Adrenal gland (tissue), 19 donors: ENCODE measurements around the gene MKLN1. TPM values are rescaled to one million over a fixed set of nuclear protein-coding genes. Genes with fewer than 3 reads are reported as not detected.

Experiments
- DNase-seq, 7 donors: peaks; one replicate each; pipeline ENCODE4 v3.0.0-alpha.2; 2019 to 2020
- H3K27ac ChIP-seq, 5 donors: fragments of 200-600 bp; sonication (generic) in 4 of 5; 1 replicate in 3 of 5; 2 replicates in 2 of 5; pipeline versions ENCODE4 v1.5.1 to v1.8.0; 2016 to 2020; ENCODE audit warnings: mild to moderate bottlenecking in 1 of 5
- H3K27me3 ChIP-seq: fragments of 200-600 bp; 2 replicates; pipeline ENCODE4 v1.8.0; 2021
- H3K36me3 ChIP-seq, 2 donors: fragments of 200-600 bp; replicated peaks in 1 of 2; 1 replicate in 1 of 2; 2 replicates in 1 of 2; pipeline versions ENCODE4 v1.5.1 to v1.8.0; 2018 to 2022
- H3K4me1 ChIP-seq, 2 donors: fragments of 200-600 bp; replicated peaks in 1 of 2; 1 replicate in 1 of 2; 2 replicates in 1 of 2; pipeline versions ENCODE4 v1.5.1 to v1.8.0; 2018 to 2021
- H3K4me3 ChIP-seq, 4 donors: fragments of 200-600 bp; sonication (generic) in 3 of 4; one replicate each; pipeline ENCODE4 v1.5.1; 2016 to 2018
- H3K9me3 ChIP-seq, 3 donors: fragments of 200-600 bp; sonication (generic) in 1 of 3; replicated peaks in 1 of 3; 1 replicate in 2 of 3; 2 replicates in 1 of 3; pipeline versions ENCODE4 v1.5.1 to v1.8.0; 2016 to 2021
- POLR2A ChIP-seq, 2 donors: fragments of 450-650 bp; IDR thresholded peaks; one replicate each; pipeline ENCODE4 v1.6.1; 2017; ENCODE audit warnings: antibody characterized with exemption in 2 of 2, mild to moderate bottlenecking in 2 of 2, moderate library complexity in 1 of 2
- WGBS, 4 donors: extraction: QIAGEN DNeasy Blood & Tissue Kit in 2 of 4; methylation state at CpG; one replicate each; pipeline versions ENCODE4 v1.1.5 to v1.1.7; 2013 to 2017; 5-methylcytosine and 5-hydroxymethylcytosine counted together
- intact Hi-C, 2 donors: fragments of 100-400 bp; cut with DNase I; formaldehyde crosslinking; loops; one replicate each; pipeline versions ENCODE4 v1.14.1 to v1.15.0; 2022 to 2023
- long read RNA-seq, 10 donors: library from polyadenylated mRNA in 3 of 10; unstranded in 2 of 10; stranded (forward) in 1 of 10; transcript quantifications; one replicate each; pipeline ENCODE4 v2.0.0 and lab custom pipeline, GENCODE V29; 2021 to 2026
- polyA plus RNA-seq, 3 donors: library from polyadenylated mRNA; stranded (reverse); fragments of 200-250 nt in 2 of 3; fragments of 350-450 nt in 1 of 3; fragmentation: Illumina TruSeq in 1 of 3; extraction: RNeasy Lipid Tissue Mini Kit (QIAGEN cat#74804) in 1 of 3; gene quantifications; one replicate each; pipeline ENCODE4 v1.2.3, GENCODE V29; 2013 to 2014
- total RNA-seq, 9 donors: library from RNA; depleted of rRNA in 4 of 9; stranded (reverse); fragments of >200 nt in 4 of 9; fragments of 120-200 nt in 1 of 9; fragmentation: NEBNext Ultra II Directional in 1 of 9; extraction: Animal tissue kit (Norgen Biotek cat#: 25700) in 1 of 9; gene quantifications; one replicate each; pipeline versions ENCODE4 v1.1.0 to v1.2.4, GENCODE V29; 2013 to 2023
- TF ChIP-seq, protein P1 (sequence below), 6 experiments: fragments of 450-650 bp in 4 of 6; fragments of 200-600 bp in 2 of 6; sonication (generic) in 1 of 6; IDR thresholded peaks; 1 replicate in 5 of 6; 2 replicates in 1 of 6; pipeline versions ENCODE4 v1.5.1 to v1.8.0; 2016 to 2021; ENCODE audit warnings: antibody characterized with exemption in 6 of 6, mild to moderate bottlenecking in 2 of 6, moderate library complexity in 1 of 6
- donor health status: healthy with polysubstance abuse.
- donor health status: Bipolar disorder and iron deficiency.
- donor health status: DM: yes; HTN: yes; CAD: no.
- donor health status: DM: no; HTN: no; CAD: no.
- donor health status: DM: no; HTN: no; CAD: no.
- donor health status: DM: yes; HTN: yes; CAD: no.

MKLN1 gene
- total RNA-seq, result 10 to 100 TPM; 38.0 to 81.2 (median 61.1) TPM
- 10 to 100 TPM; 20.7 to 37.6 (median 25.5) TPM for polyA plus RNA-seq
- long read RNA-seq, donor 1, partial matches to known transcripts, result 6 of 7 reads
- long read RNA-seq, donor 1, other reads (novel, unspliced or antisense), result 0 of 7 reads
- long read RNA-seq, donor 2, full-length matches to known transcripts, result 5 of 5 reads
- long read RNA-seq, donor 2, partial matches to known transcripts, result 0 of 5 reads
- long read RNA-seq, donor 2, other reads (novel, unspliced or antisense), result 0 of 5 reads
- long read RNA-seq, donor 3, full-length matches to known transcripts, result 3 of 3 reads
- long read RNA-seq, donor 3, partial matches to known transcripts, result 0 of 3 reads
- long read RNA-seq, donor 3, other reads (novel, unspliced or antisense), result 0 of 3 reads
- long read RNA-seq, donor 4, full-length matches to known transcripts, result 7 of 21 reads
- long read RNA-seq, donor 4, partial matches to known transcripts, result 4 of 21 reads
- long read RNA-seq, donor 4, other reads (novel, unspliced or antisense), result 10 of 21 reads
- long read RNA-seq, donor 5, full-length matches to known transcripts, result 23 of 40 reads
- long read RNA-seq, donor 5, partial matches to known transcripts, result 2 of 40 reads
- long read RNA-seq, donor 5, other reads (novel, unspliced or antisense), result 15 of 40 reads
- long read RNA-seq, donor 6, full-length matches to known transcripts, result 6 of 15 reads
- long read RNA-seq, donor 6, partial matches to known transcripts, result 1 of 15 reads
- long read RNA-seq, donor 6, other reads (novel, unspliced or antisense), result 8 of 15 reads
- long read RNA-seq, donor 7, full-length matches to known transcripts, result 1 of 1 reads
- long read RNA-seq, donor 7, partial matches to known transcripts, result 0 of 1 reads
- long read RNA-seq, donor 7, other reads (novel, unspliced or antisense), result 0 of 1 reads
- long read RNA-seq, donor 8, full-length matches to known transcripts, result 3 of 8 reads
- long read RNA-seq, donor 8, partial matches to known transcripts, result 5 of 8 reads
- long read RNA-seq, donor 8, other reads (novel, unspliced or antisense), result 0 of 8 reads
- long read RNA-seq, donor 9, result 0 reads
- long read RNA-seq, donor 10, full-length matches to known transcripts, result 4 of 4 reads
- long read RNA-seq, donor 10, partial matches to known transcripts, result 0 of 4 reads
- long read RNA-seq, donor 10, other reads (novel, unspliced or antisense), result 0 of 4 reads

DNA sequence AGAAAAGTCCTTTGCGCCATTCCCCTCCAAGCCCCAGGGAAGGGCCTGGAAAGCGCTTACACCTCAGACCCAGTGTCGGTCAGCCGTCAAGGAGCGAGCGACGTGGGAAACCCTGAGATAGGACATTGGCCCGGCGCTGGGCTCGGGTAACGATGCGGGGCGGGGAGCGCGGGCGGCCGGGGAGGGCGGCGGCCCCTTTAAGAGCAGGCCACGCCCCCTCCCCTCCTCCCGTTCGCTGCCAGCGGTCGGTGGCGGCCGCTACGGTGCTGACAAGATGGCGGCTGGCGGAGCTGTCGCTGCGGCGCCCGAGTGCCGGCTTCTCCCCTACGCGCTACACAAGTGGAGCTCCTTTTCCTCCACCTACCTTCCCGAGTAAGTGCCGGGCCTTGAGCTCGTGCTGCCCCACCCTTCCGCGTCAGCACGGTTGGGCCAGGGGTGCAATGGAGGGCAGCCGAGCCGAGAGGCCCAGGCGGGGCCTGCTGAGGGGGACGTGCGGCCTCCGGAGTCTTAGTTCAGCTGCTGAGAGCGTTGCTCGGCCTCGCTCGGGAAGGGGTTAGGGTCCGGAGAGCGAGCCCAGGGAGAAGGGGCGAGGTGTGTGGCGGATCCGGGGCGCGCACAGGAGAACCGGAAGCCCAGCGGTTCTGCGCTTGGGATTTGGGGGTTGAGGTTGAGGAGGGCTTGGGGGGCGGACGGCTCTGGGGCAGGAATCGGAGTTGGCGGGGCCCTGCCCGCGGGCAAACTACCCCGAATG lies at the start of gene MKLN1:
TSS of gene MKLN1 (plus strand) at position 251 of the 751 bp plus-strand sequence. CDS start at position 275, 24 bp downstream.
- H3K4me3 ChIP-seq, result peak within 1 kb of the TSS; percentile 81 to 99 (median 88)
- intact Hi-C loops, result no loop called here
- no peaks in the 10 kb centered on the region for H3K27me3 ChIP-seq
- peaks cover 17 to 50% of the 10 kb centered on the region in 2 donors for H3K4me1 ChIP-seq
- TF ChIP-seq, protein P1, sequence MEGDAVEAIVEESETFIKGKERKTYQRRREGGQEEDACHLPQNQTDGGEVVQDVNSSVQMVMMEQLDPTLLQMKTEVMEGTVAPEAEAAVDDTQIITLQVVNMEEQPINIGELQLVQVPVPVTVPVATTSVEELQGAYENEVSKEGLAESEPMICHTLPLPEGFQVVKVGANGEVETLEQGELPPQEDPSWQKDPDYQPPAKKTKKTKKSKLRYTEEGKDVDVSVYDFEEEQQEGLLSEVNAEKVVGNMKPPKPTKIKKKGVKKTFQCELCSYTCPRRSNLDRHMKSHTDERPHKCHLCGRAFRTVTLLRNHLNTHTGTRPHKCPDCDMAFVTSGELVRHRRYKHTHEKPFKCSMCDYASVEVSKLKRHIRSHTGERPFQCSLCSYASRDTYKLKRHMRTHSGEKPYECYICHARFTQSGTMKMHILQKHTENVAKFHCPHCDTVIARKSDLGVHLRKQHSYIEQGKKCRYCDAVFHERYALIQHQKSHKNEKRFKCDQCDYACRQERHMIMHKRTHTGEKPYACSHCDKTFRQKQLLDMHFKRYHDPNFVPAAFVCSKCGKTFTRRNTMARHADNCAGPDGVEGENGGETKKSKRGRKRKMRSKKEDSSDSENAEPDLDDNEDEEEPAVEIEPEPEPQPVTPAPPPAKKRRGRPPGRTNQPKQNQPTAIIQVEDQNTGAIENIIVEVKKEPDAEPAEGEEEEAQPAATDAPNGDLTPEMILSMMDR (IDR thresholded peaks at IDR 0.05), result no peak
- peak; percentile 64 to 90 for TF ChIP-seq POLR2A (IDR thresholded peaks at IDR 0.05)
- no peaks in the 10 kb centered on the region for H3K36me3 ChIP-seq
- WGBS, 4 donors, result 0% methylated on average over 28 to 69 of the region's 69 CpGs
- H3K27ac ChIP-seq, result peak within 1 kb of the TSS; percentile 94 to 99 (median 96)
- DNase-seq, result peak; percentile 88 to 96 (median 94)
- H3K9me3 ChIP-seq, result no peaks in the 10 kb centered on the region

GRCh38 chr7:131279044-131279443 lies 48.6 kb upstream of the MKLN1 start:
- peaks cover 6 to 11% of the 10 kb centered on the region in 2 donors for H3K4me1 ChIP-seq
- no peaks in the 10 kb centered on the region for H3K36me3 ChIP-seq
- H3K27me3 ChIP-seq, result no peaks in the 10 kb centered on the region
- DNase-seq, result no peak
- intact Hi-C loops, result no loop called here
- no peak for TF ChIP-seq POLR2A (IDR thresholded peaks at IDR 0.05)
- TF ChIP-seq, protein P1 (IDR thresholded peaks at IDR 0.05), result no peak
- H3K27ac ChIP-seq, result no peak overlapping the region
- H3K9me3 ChIP-seq, result no peaks in the 10 kb centered on the region
- H3K4me3 ChIP-seq, result no peak overlapping the region
- WGBS, 4 donors, result 47 to 57% (median 52%) methylated on average over 1 of the region's 1 CpG

- WGBS, 4 donors, result 82 to 90% (median 86%) methylated on average over 5 of the region's 5 CpGs
- intact Hi-C loops, result no loop called here
Observed at GRCh38 chr7:131281266-131282048, 46.2 kb upstream of the MKLN1 start.

More at GRCh38 chr7:131281266-131282048, 46.2 kb upstream of the MKLN1 start:
- DNase-seq, result no peak
- H3K4me1 ChIP-seq, result peaks cover 6 to 20% of the 10 kb centered on the region in 2 donors
- H3K27ac ChIP-seq, result no peak overlapping the region
- H3K9me3 ChIP-seq, result no peaks in the 10 kb centered on the region
- H3K4me3 ChIP-seq, result no peak overlapping the region
- no peaks in the 10 kb centered on the region for H3K27me3 ChIP-seq
- no peaks in the 10 kb centered on the region for H3K36me3 ChIP-seq
- TF ChIP-seq, protein P1 (IDR thresholded peaks at IDR 0.05), result no peak
- TF ChIP-seq POLR2A (IDR thresholded peaks at IDR 0.05), result no peak
